HG02970 (cell line): ENCODE measurements around the gene TSPAN2.

ENCODE experiments used
- ATAC-seq: cut with Tn5 transposase; IDR thresholded peaks from one replicate; pipeline ENCODE4 v1.9.1; 2021; ENCODE audit warnings: mild to moderate bottlenecking, moderate library complexity, moderate number of reproducible peaks; ENCODE audit not compliant: unreplicated experiment, low FRiP score

The TSPAN2 gene

DNA sequence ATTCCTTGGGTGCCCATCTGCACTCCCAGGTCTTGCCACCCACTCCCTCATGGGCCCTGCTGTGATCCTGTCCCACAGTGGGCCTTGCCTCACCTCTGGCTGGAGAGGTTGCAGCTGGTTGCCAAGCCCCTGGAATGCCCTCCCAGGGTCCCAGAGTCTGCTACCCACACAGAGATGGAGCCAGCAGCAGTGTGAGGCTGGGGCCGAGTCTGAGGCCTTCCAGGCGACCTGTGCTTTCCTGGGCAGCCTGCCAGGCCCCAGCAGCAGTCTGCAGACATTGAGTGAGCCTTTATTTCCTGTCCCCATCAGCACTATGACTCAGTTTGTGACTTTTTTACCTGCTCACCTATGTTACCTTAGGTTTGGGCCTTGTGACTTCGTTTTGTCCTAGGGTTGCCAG is 25.0 kb upstream of the TSPAN2 start:
- no peak for ATAC-seq

DNA sequence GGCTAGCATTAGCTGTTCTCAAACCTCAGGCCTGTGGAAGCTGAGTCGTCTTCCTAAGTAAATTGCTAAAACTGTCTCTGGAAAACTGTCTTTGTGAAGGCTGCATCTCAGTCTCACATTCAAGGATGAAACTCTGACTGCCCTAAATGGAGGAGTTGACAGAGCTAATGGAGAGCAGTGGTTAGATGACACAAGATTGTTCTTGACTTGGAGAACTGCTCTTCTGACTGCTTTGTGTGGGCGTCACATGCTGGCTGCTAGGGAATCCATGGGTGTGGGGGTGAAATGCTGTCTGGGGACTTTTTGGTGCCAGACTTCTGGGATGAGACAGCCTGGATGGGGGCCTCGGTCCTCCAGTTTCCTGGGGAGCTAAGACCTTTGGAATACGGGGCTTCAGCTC is 24.5 kb upstream of the TSPAN2 start:
- ATAC-seq, result no peak

- no peak for ATAC-seq
Measured at GRCh38 chr1:115112496-115113375, 23.4 kb upstream of the TSPAN2 start.

GRCh38 chr1:115107516-115108260 is 18.4 kb upstream of the TSPAN2 start:
- ATAC-seq, result no peak

- no peak for ATAC-seq
Measured at GRCh38 chr1:115105831-115106230, 16.5 kb upstream of the TSPAN2 start.

DNA sequence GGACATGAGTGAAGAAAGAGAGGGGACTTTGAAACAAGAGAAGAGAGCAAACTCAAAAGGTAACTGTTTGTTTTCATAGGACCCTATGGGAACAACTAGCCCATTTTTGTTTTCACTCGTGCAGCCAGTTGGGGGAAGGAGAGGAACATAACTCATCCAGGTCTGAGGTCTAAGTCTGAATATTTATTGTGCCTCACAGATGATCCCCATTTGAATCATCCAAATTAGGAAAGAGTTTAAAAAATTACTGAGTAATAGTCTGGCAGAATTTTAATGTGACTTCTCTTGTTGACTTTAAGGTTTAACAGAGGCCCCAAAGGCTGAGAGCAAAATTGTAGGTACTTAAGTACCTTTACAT is 10.4 kb upstream of the TSPAN2 start:
- ATAC-seq, result no peak

- peak; percentile 77 for ATAC-seq
Measured at GRCh38 chr1:115098979-115099692, 9.8 kb upstream of the TSPAN2 start.

- no peak for ATAC-seq
Measured at GRCh38 chr1:115092175-115092574, 2.9 kb upstream of the TSPAN2 start.

- ATAC-seq, result no peak
Measured at GRCh38 chr1:115091572-115091971, 2.3 kb upstream of the TSPAN2 start.

DNA sequence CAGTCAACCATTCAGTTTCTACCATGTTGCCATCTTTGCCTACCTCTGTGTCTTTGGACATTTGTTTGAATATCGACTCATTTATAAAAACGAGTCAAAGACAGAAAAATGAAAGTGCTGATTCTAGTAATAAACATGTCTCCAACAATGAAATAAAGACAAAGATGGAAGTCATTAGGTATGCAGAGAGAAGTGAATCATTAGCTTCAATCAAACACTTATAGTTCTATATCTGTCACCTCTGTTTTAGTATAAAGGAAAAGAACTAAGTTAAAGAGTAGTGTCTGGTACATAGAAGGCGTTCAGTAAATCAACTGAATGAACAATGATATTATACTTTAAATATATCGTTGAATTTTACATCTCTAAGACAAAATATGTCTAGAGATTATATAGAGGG is 1.7 kb upstream of the TSPAN2 start:
- no peak for ATAC-seq

DNA sequence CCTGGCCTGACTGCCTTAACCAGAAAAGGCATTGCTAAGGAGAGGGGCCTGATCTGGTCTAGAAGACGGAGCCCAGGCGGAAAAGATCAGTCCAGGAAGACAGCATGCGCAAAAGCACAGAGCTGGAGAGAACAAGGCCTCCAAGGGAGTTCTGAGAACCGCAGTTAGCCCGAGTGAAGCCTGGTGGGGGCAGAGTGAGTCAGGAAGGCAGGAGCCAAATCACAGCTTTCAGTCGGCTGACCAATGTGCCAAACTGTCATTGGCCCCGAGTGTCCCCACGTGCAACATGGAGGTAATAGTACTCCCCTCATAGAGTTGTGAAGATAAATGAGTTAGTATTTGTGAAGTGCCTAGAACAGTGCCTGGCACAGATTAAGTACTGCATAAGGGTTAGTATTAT is 1.2 kb upstream of the TSPAN2 start:
- ATAC-seq, result no peak

GRCh38 chr1:115090186-115090490 is 835 bp upstream of the TSPAN2 start:
- ATAC-seq, result no peak

- no peak for ATAC-seq
Measured at GRCh38 chr1:115088871-115089419, 358 bp downstream of the TSPAN2 start.

GRCh38 chr1:115088115-115088778 is 1.1 kb downstream of the TSPAN2 start:
- no peak for ATAC-seq

DNA sequence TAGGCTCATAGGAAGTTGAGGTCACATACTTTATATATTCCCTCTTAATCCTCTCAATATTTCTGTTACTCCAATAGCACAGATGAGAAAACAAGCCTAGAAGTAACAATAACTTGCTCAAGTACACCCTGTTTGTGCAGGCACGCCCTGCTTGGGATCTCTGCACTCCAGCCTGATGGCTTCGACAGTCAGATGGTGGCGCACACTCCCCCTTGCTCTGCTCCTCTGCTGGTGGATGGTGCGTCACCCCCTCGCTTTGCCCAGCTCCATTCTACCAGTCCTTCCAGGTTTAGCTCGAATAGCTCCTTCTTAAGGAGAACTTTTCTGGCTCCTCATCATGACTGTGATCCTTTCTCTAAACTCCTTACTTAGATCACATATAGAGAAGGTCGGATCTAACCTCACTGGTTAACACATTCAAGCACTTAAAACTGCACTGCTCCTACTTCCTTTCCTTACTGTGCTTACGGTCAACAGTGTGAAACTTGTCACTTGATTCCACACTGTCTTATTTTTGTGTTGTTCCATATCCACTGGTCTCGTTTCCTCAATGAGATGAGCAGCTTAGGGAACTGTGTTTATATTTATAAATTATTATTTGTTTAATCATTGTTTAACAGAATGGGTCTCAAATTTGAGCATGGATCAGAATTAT is 3.0 kb downstream of the TSPAN2 start:
- ATAC-seq, result no peak

DNA sequence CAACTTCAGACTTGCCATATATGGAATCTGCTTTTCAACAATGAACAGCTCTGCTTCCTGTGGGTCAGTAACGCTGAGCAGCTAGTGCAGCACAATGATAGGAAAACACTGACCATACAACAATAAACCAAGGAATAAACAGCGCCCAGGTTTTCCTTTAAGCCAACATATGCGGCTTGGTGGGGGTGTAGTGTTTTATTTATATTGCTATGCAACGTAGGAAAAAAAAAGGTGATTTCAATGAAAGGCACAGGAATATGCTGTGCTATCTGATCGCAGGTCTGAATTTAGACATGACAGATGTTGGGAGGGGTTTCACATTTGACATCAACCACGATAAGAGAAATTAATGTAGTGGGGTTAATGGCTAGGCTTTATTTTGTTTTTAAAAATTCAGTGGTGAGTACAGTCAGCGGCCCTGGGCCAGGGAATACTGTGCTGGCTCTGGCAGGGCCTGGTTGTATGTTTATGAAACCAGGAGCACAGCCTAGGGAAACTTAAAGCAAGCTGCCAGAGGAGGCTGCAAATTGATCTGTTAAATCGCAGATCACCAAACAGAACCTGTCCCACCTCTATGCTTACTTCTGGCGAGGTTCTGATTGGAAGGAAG is 4.3 kb downstream of the TSPAN2 start:
- ATAC-seq, result no peak

DNA sequence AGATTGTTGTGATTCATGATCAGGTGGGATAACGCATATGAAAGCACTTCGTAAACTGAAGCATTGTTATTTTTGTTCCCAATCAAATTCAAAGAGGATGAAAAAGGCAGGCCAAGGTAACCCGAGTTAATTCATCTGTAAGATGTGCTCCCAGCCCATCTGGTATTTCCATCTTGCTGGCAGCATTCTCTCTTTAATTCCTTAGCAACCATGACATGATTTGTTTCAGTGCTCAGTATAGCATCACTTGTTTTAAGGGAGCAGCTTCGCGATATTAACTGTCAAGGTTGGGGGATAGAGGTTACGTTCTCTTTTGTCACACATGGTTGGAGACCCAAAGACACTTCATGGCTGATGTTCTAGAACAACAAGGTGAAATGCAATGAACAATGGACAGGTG is 6.4 kb downstream of the TSPAN2 start:
- ATAC-seq, result no peak

DNA sequence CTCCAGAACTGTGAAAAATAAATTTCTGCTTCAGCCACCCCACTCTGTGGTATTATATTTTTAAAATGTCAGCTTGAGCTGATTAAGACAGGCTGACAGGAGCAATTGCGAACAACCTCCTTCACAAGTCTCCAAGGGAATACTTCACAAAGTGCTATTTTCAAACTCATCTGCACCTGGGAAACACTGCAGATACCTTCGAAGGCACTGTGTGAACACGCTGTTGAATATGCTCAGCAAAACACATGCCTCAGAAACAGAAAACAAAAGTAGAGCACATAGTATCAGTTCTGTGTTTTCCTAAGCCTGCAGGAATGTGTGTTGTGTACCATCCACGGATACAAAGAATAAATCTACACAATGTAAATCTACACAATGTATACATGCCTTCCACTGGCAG is 10.6 kb downstream of the TSPAN2 start:
- no peak for ATAC-seq

DNA sequence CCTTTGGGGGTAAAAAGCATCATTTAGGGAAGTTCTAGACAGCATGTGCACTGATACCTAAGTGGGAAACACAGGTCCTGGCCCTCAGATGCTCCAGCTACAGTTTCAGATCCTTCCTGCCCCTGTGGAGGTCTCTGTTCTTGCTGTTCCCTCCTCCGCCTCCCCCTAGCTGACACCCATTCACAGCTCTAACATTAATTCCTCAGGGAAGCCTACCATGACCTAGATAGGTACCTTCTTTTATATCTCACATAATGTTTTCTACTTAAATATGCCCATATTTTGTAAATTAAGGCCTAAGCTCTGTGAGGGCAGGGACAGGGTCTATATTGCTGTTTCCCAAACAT is 11.3 kb downstream of the TSPAN2 start:
- no peak for ATAC-seq
